GM18870 (cell line): ENCODE measurements around the gene NXPE4.

Experiments
- ATAC-seq: cut with Tn5 transposase; IDR thresholded peaks from one replicate; pipeline ENCODE4 v1.9.1; 2021; ENCODE audit warnings: moderate library complexity; ENCODE audit not compliant: unreplicated experiment

NXPE4 gene

DNA sequence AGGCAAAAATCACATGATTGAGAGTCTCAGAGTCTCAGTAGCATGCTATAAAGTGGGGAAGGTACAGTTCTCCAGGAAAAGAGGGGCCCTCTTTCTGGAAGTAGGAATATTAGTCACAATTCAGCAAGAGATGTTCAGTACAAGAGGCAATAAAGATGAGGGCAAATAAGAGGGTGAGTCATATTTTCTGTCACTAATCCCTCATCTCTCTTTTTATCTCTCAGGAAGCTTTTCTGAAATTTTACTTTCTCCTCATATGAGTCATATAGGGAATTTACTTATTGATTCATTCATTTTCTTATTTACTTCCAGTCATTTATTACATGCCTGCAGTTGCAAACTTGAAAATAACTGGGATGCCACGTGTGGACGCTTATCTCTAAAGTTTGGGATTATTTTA lies 32.5 kb downstream of the NXPE4 start:
- ATAC-seq = no peak

- no peak for ATAC-seq
Measured at GRCh38 chr11:114562166-114562916, 33.2 kb downstream of the NXPE4 start.

- no peak for ATAC-seq
Measured at GRCh38 chr11:114559425-114560310, 35.9 kb downstream of the NXPE4 start, which contains the start of gene NXPE1. TSS of gene NXPE1 (minus strand) at chr11:114559881. CDS start at chr11:114551201, 8,680 bp downstream.

- ATAC-seq = no peak
Measured at GRCh38 chr11:114556135-114556534, 39.5 kb downstream of the NXPE4 start.

- ATAC-seq = no peak
Measured at GRCh38 chr11:114553642-114554041, 41.9 kb downstream of the NXPE4 start.

DNA sequence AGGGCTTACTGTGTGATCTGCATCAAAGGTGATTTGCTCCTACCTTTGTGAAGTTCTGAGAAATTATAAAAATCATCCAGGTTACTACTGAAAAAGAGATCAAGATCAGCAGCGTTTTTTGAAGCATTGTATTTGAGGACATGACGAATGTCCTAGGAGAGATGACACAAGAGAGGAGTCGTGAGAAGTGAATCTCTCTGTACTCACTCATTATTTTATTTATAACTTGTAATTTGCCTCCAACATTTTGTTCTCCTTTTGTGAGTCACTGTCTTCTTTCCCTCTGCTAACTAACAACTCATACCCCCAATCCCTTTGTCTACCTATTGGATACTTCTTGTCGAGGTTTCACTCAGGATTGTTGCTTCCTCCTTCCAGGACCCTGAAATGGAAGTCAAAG lies 44.5 kb downstream of the NXPE4 start:
- ATAC-seq = no peak

GRCh38 chr11:114525682-114526081 lies 69.9 kb downstream of the NXPE4 start:
- ATAC-seq = no peak

DNA sequence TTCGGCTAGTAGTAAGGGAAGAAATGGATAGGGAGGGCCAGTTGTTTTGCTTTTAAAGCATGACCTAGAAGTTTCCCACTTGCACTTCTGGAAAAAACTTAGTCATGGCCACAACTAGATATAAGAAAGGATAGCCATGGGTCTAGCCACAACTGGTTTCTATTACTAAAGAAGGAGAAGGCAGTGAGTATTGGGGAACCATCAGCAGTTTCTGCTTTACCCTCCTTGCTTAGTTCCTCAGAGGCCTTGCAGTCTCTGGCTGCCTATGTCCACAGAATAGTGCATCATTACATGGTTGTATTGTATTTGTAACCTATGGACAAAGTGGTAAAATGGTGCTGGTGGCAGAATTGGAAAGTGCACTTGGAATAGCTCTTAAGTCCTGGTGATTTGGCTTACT lies 71.5 kb downstream of the NXPE4 start:
- no peak for ATAC-seq

DNA sequence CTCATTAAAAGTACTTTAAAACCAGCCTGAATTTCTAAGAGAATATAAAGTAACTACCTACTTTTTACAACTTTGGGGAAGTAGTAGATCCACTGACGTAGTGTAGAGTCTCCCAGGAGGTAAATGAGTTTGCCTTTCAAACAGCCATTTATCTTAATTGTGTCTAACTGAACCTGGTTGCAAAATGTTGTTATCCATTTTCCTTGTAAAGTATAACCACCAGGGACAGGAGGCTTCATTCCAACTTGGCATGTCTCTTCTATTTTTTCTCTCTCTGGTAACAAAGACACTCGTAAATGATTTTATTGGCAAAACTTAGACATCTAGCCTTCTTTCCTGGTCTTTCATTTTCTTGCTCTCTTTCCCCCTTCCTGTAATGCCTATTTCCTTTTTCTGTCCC lies 72.8 kb downstream of the NXPE4 start:
- no peak for ATAC-seq
